ENCODE data around the gene NEK6.

DNA sequence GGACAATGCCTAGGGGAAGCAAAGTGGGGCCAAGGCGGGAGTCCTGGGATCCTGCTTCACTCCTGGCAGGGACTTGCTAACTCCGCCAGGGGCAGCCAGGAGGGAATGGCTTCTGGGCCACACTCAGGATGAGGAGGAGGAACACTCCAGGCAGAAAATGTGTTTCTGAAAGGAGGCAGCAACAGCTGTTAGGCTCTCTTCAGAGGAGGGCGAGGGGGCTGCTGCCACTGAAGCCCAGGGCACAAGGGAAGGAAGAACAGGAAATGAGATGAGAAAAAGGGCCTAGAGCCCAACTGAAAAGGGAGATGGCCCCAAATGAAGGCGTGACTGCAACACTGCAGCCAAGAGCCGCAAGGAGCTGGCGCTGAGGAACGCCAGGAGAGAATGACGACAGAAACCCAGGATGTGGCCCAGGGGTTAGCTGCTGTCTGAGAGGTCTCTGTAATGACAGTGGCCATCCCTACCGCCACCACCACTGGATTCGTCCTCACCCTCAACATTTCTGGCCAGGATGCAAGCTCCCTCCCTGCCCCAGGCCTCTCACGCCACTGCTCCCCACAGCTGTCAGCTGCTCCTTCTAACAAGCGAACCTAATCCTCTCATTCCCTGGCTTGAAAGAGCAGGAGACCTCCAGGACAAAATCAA lies 141.7 kb downstream of the NEK6 start:
- TF ChIP-seq CTCF (conservative IDR thresholded peaks at IDR 0.05) (no peak), EZH2 (IDR thresholded peaks at IDR 0.05; ENCODE audit: low read depth) (no peak)

Data from PC-9 (cell line).